Gastroesophageal sphincter (tissue), 4 donors: Measurements from ENCODE around the gene AURKA. TPM values are rescaled to one million over a fixed set of nuclear protein-coding genes. Genes with fewer than 3 reads are reported as not detected.
"Not testable (repeated sequence)": the region's sequence is repeated elsewhere in the genome, so short reads cannot be mapped to it uniquely, and the experiment has no call there.

Experiments used
- ATAC-seq: fragments of 150-250 bp; one replicate; pipeline ENCODE4 v1.9.1; 2016; ENCODE audit warnings: mild to moderate bottlenecking, moderate library complexity
- H3K27ac ChIP-seq, 4 donors: fragments of 200-600 bp; sonication (generic) in 3 of 4; 1 replicate in 3 of 4; 2 replicates in 1 of 4; pipeline ENCODE4 v1.5.1; 2016 to 2019
- H3K27me3 ChIP-seq: fragments of 200-600 bp; sonication (generic); one replicate; pipeline ENCODE4 v1.5.1; 2019
- H3K36me3 ChIP-seq, 2 donors: fragments of 200-600 bp; sonication (generic); one replicate each; pipeline ENCODE4 v1.5.1; 2019; ENCODE audit warnings: control low read depth in 1 of 2
- H3K4me1 ChIP-seq, 3 donors: fragments of 200-600 bp; sonication (generic); 1 replicate in 2 of 3; 2 replicates in 1 of 3; pipeline ENCODE4 v1.5.1; 2016 to 2019; ENCODE audit warnings: control low read depth in 2 of 3
- H3K4me3 ChIP-seq, 2 donors: fragments of 200-600 bp; sonication (generic); one replicate each; pipeline ENCODE4 v1.5.1; 2019; ENCODE audit warnings: mild to moderate bottlenecking in 1 of 2, moderate library complexity in 1 of 2
- H3K9me3 ChIP-seq, 3 donors: fragments of 200-600 bp; sonication (generic); one replicate each; pipeline ENCODE4 v1.5.1; 2017 to 2019; ENCODE audit warnings: control low read depth in 2 of 3
- EP300 ChIP-seq: sonication (generic); formaldehyde crosslinking; IDR thresholded peaks from one replicate; pipeline ENCODE4 v1.6.1; 2017; ENCODE audit warnings: antibody characterized with exemption, mild to moderate bottlenecking
- POLR2A ChIP-seq, 2 donors: fragments of 450-650 bp; IDR thresholded peaks; one replicate each; pipeline ENCODE4 v1.6.1; 2017; ENCODE audit warnings: antibody characterized with exemption in 2 of 2, mild to moderate bottlenecking in 2 of 2, moderate library complexity in 1 of 2
- POLR2AphosphoS5 ChIP-seq: sonication (generic); formaldehyde crosslinking; IDR thresholded peaks from one replicate; pipeline ENCODE4 v1.6.1; 2017; ENCODE audit warnings: antibody characterized with exemption
- WGBS, 2 donors: methylation state at CpG; one replicate each; pipeline ENCODE4 v1.1.5; 2018; ENCODE audit warnings: low coverage in 1 of 2; 5-methylcytosine and 5-hydroxymethylcytosine counted together
- total RNA-seq, 4 donors: library from RNA; depleted of rRNA; stranded (reverse); fragments of >200 nt; gene quantifications; one replicate each; pipeline ENCODE4 v1.1.0, GENCODE V29; 2016
- TF ChIP-seq, protein P1 (sequence below), 4 experiments: fragments of 200-600 bp in 2 of 4; fragments of 450-650 bp in 2 of 4; sonication (generic) in 1 of 4; IDR thresholded peaks; one replicate each; pipeline ENCODE4 v1.5.1; 2017 to 2019; ENCODE audit warnings: antibody characterized with exemption in 4 of 4, mild to moderate bottlenecking in 2 of 4, moderate library complexity in 2 of 4

Gene AURKA
- total RNA-seq, 4 donors from 2014 or later = 0.54 to 2.5 (median 1.6) TPM

DNA sequence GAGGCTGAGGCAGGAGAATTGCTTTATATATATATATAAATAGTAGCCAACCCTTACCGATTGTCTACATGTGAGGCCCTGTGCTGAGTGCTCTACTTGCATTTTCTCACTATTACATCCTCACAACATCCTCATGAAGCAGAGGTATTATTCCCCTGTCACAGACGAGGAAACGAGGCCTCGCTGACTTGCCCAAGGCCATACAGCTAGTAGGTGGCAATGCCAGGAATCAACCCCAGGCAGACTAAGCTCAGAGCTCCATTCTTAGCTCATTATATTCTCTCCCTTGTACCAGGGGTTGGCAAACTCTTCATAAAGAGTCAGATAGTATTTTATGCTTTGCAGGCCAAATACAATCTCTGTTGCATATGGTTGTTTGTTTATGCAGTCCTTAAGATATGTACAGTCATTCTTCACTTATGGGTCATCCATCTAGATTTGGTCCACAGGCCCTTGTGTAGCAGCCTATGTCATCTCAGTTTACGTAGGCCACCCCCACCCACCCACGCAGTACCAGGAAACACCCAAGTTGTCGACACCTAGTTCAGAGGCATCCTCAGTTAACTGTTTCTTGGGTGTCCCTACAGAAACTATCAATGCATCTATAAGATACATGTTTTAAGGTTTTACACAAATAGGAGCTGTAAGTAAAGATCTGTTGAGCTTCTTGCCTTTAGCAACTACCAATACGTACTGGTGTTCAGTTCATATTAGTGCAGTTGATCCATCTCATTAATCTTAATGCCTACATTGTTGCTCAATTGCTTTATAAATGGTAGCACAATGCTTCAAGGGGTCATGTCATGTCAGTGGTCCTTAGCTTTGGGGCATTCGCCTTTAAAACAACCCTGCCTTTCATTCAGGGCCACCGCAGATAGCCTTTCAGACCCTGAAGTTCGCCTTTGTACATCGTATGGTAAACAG lies 23.1 kb upstream of the AURKA start:
- H3K9me3 ChIP-seq = no peaks in the 10 kb centered on the region
- TF ChIP-seq EP300 (no peak), POLR2A (IDR thresholded peaks at IDR 0.05) (no peak), POLR2AphosphoS5 (no peak)
- TF ChIP-seq, protein P1, sequence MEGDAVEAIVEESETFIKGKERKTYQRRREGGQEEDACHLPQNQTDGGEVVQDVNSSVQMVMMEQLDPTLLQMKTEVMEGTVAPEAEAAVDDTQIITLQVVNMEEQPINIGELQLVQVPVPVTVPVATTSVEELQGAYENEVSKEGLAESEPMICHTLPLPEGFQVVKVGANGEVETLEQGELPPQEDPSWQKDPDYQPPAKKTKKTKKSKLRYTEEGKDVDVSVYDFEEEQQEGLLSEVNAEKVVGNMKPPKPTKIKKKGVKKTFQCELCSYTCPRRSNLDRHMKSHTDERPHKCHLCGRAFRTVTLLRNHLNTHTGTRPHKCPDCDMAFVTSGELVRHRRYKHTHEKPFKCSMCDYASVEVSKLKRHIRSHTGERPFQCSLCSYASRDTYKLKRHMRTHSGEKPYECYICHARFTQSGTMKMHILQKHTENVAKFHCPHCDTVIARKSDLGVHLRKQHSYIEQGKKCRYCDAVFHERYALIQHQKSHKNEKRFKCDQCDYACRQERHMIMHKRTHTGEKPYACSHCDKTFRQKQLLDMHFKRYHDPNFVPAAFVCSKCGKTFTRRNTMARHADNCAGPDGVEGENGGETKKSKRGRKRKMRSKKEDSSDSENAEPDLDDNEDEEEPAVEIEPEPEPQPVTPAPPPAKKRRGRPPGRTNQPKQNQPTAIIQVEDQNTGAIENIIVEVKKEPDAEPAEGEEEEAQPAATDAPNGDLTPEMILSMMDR (IDR thresholded peaks at IDR 0.05) = no peak
- H3K4me1 ChIP-seq = peaks cover 0 to 25% (median 4%) of the 10 kb centered on the region in 3 donors
- no peak overlapping the region for H3K27ac ChIP-seq
- WGBS, 2 donors = 77 to 93% methylated on average over 3 to 12 of the region's 12 CpGs
- H3K4me3 ChIP-seq = no peak overlapping the region
- ATAC-seq = no peak
- H3K36me3 ChIP-seq = peaks cover 0 to 3% of the 10 kb centered on the region in 2 donors
- H3K27me3 ChIP-seq = no peaks in the 10 kb centered on the region

DNA sequence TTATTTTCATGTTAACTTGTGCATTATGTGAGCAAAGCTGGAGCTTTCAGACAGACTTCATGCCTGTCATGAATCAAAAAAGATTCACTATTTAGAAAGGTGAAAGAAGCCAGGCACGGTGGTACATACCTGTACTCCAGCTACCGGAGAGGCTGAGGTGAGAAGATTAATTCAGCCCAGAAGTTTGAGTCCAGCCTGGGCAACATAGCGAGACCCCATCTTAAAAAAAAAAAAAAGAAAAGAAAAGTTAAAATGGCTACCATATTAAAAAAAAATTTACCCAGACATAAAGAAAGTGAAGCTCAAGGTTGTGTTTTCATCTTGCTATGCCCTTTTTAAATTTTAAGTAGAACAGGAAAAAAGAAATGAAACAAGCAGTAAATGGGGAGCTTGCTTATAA lies 20.9 kb upstream of the AURKA start:
- no peak for TF ChIP-seq EP300
- TF ChIP-seq, protein P1 (IDR thresholded peaks at IDR 0.05) = no peak
- peak overlapping the region in 3 of 4 donors; percentile 63 to 72 (median 67) for H3K27ac ChIP-seq
- peaks cover 0 to 17% of the 10 kb centered on the region in 2 donors for H3K36me3 ChIP-seq
- 96 to 100% methylated on average over 3 of the region's 3 CpGs for WGBS, 2 donors
- peak overlapping the region in 1 of 2 donors; percentile 30 for H3K4me3 ChIP-seq
- H3K27me3 ChIP-seq = no peaks in the 10 kb centered on the region
- H3K4me1 ChIP-seq = peaks cover 0 to 25% (median 4%) of the 10 kb centered on the region in 3 donors
- H3K9me3 ChIP-seq = no peaks in the 10 kb centered on the region
- no peak for ATAC-seq

DNA sequence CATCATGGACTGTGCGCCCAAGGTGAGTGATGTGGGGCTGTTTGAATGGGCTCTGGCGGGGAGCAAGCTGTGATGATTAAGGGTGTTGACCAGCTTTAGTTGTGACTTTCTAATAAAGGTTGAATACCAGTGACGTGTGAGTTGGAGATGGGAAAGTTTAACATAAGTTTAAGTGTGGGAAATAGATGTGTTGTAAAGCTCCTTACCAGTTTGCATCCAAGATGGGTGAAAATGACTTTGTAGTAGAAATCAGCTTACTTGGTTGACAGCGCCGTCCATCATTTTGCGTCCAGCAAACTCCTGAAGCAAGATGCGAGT lies 20.4 kb upstream of the AURKA start:
- peak overlapping the region; percentile 1 to 30 for H3K4me3 ChIP-seq
- H3K27me3 ChIP-seq = no peaks in the 10 kb centered on the region
- ATAC-seq = no peak
- peak overlapping the region in 3 of 4 donors; percentile 63 to 72 (median 67) for H3K27ac ChIP-seq
- H3K9me3 ChIP-seq = no peaks in the 10 kb centered on the region
- TF ChIP-seq POLR2A (IDR thresholded peaks at IDR 0.05) (no peak), POLR2AphosphoS5 (no peak), EP300 (no peak)
- TF ChIP-seq, protein P1 (IDR thresholded peaks at IDR 0.05) = no peak
- WGBS, 2 donors = 85 to 86% methylated on average over 7 of the region's 7 CpGs
- H3K36me3 ChIP-seq = peaks cover 0 to 22% of the 10 kb centered on the region in 2 donors
- H3K4me1 ChIP-seq = peaks cover 0 to 25% (median 4%) of the 10 kb centered on the region in 3 donors

DNA sequence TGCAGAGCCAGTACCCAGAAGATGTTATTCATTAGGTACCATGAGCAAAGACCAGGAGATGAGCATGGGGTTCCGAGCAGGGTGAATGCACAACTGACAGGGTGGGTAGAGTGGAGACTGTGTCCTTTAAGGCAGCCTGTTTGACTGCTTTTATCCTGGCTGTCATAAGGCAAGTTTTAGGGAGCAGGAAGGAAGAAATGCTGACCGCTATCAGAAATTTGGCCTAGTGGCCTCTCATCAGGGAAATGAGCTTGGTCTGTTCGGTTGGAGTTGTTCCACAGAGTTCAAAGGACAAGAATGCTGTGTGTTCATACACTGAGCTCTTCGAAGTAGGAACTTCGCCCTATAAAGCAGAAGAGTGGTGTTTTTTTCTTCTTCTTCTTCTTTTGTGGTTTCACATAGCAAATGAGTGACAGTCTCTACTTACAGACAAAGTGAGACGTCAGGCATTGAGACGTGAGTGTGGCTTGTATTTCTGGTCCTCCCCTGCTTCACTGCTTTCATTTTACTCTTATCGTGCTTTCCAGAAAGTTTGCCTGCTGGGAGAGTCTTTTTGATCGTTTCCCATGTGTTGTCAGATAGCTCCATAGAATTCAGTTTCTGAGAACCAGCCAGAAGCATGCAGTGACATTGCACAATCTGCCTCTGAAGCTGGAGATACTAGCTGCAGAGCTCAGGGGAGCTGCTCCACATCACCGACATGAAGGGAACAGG lies 19.9 kb upstream of the AURKA start, which contains the start of gene CASS4:
TSS of gene CASS4 (plus strand) at position 502 of the 714 bp plus-strand sequence. CDS start at position 701, 199 bp downstream.
- Histone ChIP-seq H3K36me3 (peaks cover 0 to 27% of the 10 kb centered on the region in 2 donors), H3K4me1 (peaks cover 0 to 25% (median 4%) of the 10 kb centered on the region in 3 donors), H3K27me3 (no peaks in the 10 kb centered on the region), H3K9me3 (no peaks in the 10 kb centered on the region), H3K4me3 (peak within 1 kb of the TSS; percentile 1 to 30), H3K27ac (peak within 1 kb of the TSS in 3 of 4 donors; percentile 63 to 72 (median 67))
- 31 to 66% methylated on average over 8 to 9 of the region's 10 CpGs for WGBS, 2 donors
- no peak for TF ChIP-seq EP300
- peak in 1 of 2 donors; percentile 21 for TF ChIP-seq POLR2A (IDR thresholded peaks at IDR 0.05)
- TF ChIP-seq, protein P1 (IDR thresholded peaks at IDR 0.05) = peak in 1 of 4 experiments; percentile 6
- peak; percentile 81 for ATAC-seq

DNA sequence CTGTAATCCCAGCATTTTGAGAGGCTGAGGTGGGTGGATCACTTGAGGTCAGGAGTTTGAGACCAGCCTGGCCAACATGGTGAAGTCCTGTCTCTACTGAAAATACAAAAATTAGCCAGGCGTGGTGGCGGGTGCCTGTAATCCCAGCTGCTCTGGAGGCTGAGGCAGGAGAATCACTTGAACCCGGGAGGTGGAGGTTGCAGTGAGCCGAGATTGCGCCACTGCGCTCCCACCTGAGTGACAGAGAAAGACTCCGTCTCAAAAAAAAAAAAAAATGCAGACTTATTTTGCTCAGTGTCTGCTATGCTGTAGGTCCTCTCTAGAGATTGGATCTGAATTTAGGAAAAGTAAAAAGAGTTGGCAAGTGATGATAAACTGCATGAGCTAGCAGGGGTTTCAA lies 19.3 kb upstream of the AURKA start:
- Histone ChIP-seq H3K36me3 (peaks cover 0 to 33% of the 10 kb centered on the region in 2 donors), H3K4me1 (peaks cover 0 to 25% (median 4%) of the 10 kb centered on the region in 3 donors), H3K27ac (peak overlapping the region in 3 of 4 donors; percentile 63 to 72 (median 67))
- H3K4me3 ChIP-seq, H3K27me3 ChIP-seq, ATAC-seq, H3K9me3 ChIP-seq: not testable (repeated sequence)
- 61 to 79% methylated on average over 2 to 5 of the region's 7 CpGs for WGBS, 2 donors
